ENCODE results near the gene HSPA12A. TPM values are rescaled to one million over a fixed set of nuclear protein-coding genes. Genes with fewer than 3 reads are reported as not detected.

HSPA12A gene
- total RNA-seq, 2 donors from 2014 or later, result 0.72 to 0.74 TPM

DNA sequence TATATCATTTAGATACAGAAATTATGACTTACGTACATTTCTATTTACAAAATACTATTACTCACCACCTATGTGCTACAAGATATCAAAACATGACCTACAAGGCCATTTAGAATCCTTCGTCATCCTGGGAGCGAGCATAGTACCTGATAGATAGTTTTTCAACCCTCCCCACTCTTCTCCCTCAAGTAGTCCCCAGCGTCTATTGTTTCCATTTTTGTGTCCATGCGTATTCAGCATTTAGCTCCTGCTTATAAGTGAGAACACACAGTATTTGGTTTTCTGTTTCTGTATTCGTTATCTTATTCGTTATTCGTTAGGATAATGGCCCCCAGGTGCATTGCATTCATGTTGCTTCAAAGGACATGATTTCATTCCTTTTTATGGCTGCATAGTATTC, 93.5 kb downstream of the HSPA12A start:
- ATAC-seq (replicated peaks in 1 of 2) (no peak), DNase-seq (no peak)
- H3K4me3 Mint-ChIP-seq, result no peak overlapping the region
- H3K27ac Mint-ChIP-seq, result no peak overlapping the region
- H3K27me3 Mint-ChIP-seq (ENCODE audit: low read depth), result peaks cover 31% of the 10 kb centered on the region
- H3K4me1 Mint-ChIP-seq (ENCODE audit: low read depth), result no peaks in the 10 kb centered on the region
- H3K9me3 Mint-ChIP-seq, result peaks cover 4 to 5% of the 10 kb centered on the region in 2 donors
- H3K36me3 Mint-ChIP-seq (ENCODE audit: insufficient read depth in 2 of 2), result peaks cover 0 to 2% of the 10 kb centered on the region in 2 donors

- no peak for ATAC-seq (replicated peaks in 1 of 2)
- Mint-ChIP-seq H3K9me3 (peaks cover 1 to 9% of the 10 kb centered on the region in 2 donors), H3K36me3 (ENCODE audit: insufficient read depth in 2 of 2) (no peaks in the 10 kb centered on the region), H3K27me3 (ENCODE audit: low read depth) (peaks cover 32% of the 10 kb centered on the region), H3K4me3 (no peak overlapping the region), H3K27ac (no peak overlapping the region), H3K4me1 (ENCODE audit: low read depth) (no peaks in the 10 kb centered on the region)
- DNase-seq, result no peak
Observed at GRCh38 chr10:116646502-116646901, 95.9 kb downstream of the HSPA12A start.

DNA sequence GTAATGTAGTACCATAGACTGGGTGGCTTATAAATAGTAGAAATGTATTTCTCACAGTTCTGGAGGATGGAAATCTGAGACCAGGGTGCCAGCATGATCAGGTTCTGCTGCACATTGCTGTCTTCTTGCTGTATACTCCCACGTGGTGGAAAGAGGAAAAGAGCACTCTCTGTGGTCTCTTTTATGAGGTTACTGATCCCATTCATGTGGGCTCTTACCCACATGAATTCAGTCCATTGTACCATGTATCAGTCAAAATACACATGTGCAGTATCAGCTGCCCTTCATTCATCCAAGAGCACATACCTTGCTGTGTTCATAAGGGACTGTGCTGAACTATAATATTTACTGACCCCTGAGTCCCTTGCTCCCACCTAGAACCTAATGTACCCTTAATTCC, 104.5 kb downstream of the HSPA12A start:
- peaks cover 0 to 3% of the 10 kb centered on the region in 2 donors for H3K36me3 Mint-ChIP-seq (ENCODE audit: insufficient read depth in 2 of 2)

DNA sequence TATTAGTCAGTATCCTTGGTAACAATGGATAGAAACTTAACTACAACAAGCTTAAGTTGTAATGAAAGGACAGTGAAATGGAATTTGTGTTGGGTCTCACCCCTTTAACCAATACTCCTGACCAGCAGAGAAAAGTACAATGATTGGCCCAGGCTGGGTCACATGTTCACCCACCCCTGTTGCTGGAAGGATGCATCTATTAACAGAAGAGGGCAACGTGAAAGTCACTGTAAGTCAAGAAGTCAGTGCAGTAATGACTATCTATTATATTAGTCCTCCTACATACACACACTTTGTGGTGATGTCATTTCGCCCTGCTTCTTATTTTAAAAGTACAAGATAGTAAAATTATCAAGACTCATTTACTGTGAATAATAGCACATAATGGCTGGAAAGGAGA, 105.4 kb downstream of the HSPA12A start:
- Mint-ChIP-seq H3K4me3 (no peak overlapping the region), H3K27me3 (ENCODE audit: low read depth) (peaks cover 30% of the 10 kb centered on the region), H3K27ac (no peak overlapping the region), H3K4me1 (ENCODE audit: low read depth) (no peaks in the 10 kb centered on the region), H3K9me3 (peaks cover 3 to 6% of the 10 kb centered on the region in 2 donors), H3K36me3 (ENCODE audit: insufficient read depth in 2 of 2) (peaks cover 0 to 3% of the 10 kb centered on the region in 2 donors)
- ATAC-seq (replicated peaks in 1 of 2) (no peak), DNase-seq (no peak)

More for the DNA sequence above, 104.5 kb downstream of the HSPA12A start:
- no peaks in the 10 kb centered on the region for H3K4me1 Mint-ChIP-seq (ENCODE audit: low read depth)
- H3K9me3 Mint-ChIP-seq, result peaks cover 6% of the 10 kb centered on the region in 2 donors
- H3K27me3 Mint-ChIP-seq (ENCODE audit: low read depth), result peaks cover 39% of the 10 kb centered on the region
- H3K4me3 Mint-ChIP-seq, result no peak overlapping the region
- peak in 1 of 2 donors; percentile 41 for ATAC-seq (replicated peaks in 1 of 2)
- no peak overlapping the region for H3K27ac Mint-ChIP-seq
- no peak for DNase-seq

DNA sequence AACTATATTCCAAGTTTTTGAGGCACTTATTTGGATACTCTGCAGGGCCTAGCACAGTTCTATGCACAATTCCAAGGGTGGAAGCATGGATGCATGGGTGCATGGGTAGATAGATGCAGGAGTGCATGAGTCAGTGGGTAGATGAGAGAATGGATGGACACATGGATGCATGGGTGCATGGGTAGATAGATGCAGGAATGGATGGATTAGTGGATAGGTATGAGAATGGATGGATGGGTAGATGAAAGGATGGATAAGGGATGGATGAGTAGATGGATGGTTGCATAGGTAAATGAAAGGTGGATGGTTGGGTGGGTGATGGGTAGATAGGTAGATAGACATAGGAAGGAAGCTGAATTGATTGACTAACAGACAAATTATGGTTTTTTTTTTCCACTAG, 106.0 kb downstream of the HSPA12A start:
- H3K36me3 Mint-ChIP-seq (ENCODE audit: insufficient read depth in 2 of 2), result peaks cover 0 to 3% of the 10 kb centered on the region in 2 donors
- peaks cover 27% of the 10 kb centered on the region for H3K27me3 Mint-ChIP-seq (ENCODE audit: low read depth)
- peaks cover 3 to 6% of the 10 kb centered on the region in 2 donors for H3K9me3 Mint-ChIP-seq
- no peak for ATAC-seq (replicated peaks in 1 of 2)
- H3K27ac Mint-ChIP-seq, result no peak overlapping the region
- no peaks in the 10 kb centered on the region for H3K4me1 Mint-ChIP-seq (ENCODE audit: low read depth)
- H3K4me3 Mint-ChIP-seq, result no peak overlapping the region
- no peak for DNase-seq

- no peaks in the 10 kb centered on the region for H3K4me1 Mint-ChIP-seq (ENCODE audit: low read depth)
- no peak overlapping the region for H3K27ac Mint-ChIP-seq
- peaks cover 23% of the 10 kb centered on the region for H3K27me3 Mint-ChIP-seq (ENCODE audit: low read depth)
- DNase-seq (no peak), ATAC-seq (replicated peaks in 1 of 2) (no peak)
- H3K4me3 Mint-ChIP-seq, result no peak overlapping the region
- no peaks in the 10 kb centered on the region for H3K9me3 Mint-ChIP-seq
- H3K36me3 Mint-ChIP-seq (ENCODE audit: insufficient read depth in 2 of 2), result no peaks in the 10 kb centered on the region
Observed at GRCh38 chr10:116634126-116634975, 108.0 kb downstream of the HSPA12A start.

- Mint-ChIP-seq H3K4me3 (no peak overlapping the region), H3K9me3 (no peaks in the 10 kb centered on the region), H3K36me3 (ENCODE audit: insufficient read depth in 2 of 2) (no peaks in the 10 kb centered on the region), H3K27me3 (ENCODE audit: low read depth) (peaks cover 29% of the 10 kb centered on the region), H3K4me1 (ENCODE audit: low read depth) (no peaks in the 10 kb centered on the region), H3K27ac (no peak overlapping the region)
- DNase-seq (no peak), ATAC-seq (replicated peaks in 1 of 2) (no peak)
Observed at GRCh38 chr10:116633216-116633600, 109.2 kb downstream of the HSPA12A start.

- no peak for DNase-seq
- H3K36me3 Mint-ChIP-seq (ENCODE audit: insufficient read depth in 2 of 2), result no peaks in the 10 kb centered on the region
- H3K27ac Mint-ChIP-seq, result no peak overlapping the region
- peaks cover 29% of the 10 kb centered on the region for H3K27me3 Mint-ChIP-seq (ENCODE audit: low read depth)
- H3K4me3 Mint-ChIP-seq, result no peak overlapping the region
- H3K4me1 Mint-ChIP-seq (ENCODE audit: low read depth), result no peaks in the 10 kb centered on the region
- no peaks in the 10 kb centered on the region for H3K9me3 Mint-ChIP-seq
- ATAC-seq (replicated peaks in 1 of 2), result no peak
Observed at GRCh38 chr10:116632596-116633215, 109.7 kb downstream of the HSPA12A start.

DNA sequence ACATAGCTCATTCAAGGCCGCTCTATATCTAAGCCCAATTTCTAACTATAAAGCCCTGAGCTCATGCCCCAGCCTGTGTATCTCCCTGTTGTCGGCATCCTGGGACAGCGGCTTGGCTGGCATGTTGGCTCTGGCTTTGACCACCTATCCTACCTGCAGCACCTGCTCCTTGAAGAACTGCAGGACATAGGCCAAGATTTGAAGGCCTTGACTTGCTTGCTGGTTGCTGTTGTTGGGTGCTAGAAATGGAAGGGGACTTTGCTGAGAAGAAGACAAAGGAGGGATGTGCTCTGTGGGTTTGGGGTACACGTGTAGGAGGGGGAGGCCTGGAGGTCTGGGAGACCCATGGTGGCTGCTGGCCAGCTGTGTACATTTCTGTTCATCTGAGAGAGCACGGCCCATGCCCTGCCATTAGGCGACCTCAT, 110.5 kb downstream of the HSPA12A start:
- Mint-ChIP-seq H3K27ac (no peak overlapping the region), H3K36me3 (ENCODE audit: insufficient read depth in 2 of 2) (no peaks in the 10 kb centered on the region), H3K4me3 (no peak overlapping the region), H3K27me3 (ENCODE audit: low read depth) (peaks cover 29% of the 10 kb centered on the region), H3K9me3 (no peaks in the 10 kb centered on the region), H3K4me1 (ENCODE audit: low read depth) (no peaks in the 10 kb centered on the region)
- ATAC-seq (replicated peaks in 1 of 2), result no peak
- DNase-seq, result no peak

GRCh38 chr10:116630020-116630419, 112.3 kb downstream of the HSPA12A start:
- Mint-ChIP-seq H3K9me3 (no peaks in the 10 kb centered on the region), H3K4me1 (ENCODE audit: low read depth) (no peaks in the 10 kb centered on the region), H3K27me3 (ENCODE audit: low read depth) (peaks cover 35% of the 10 kb centered on the region), H3K4me3 (no peak overlapping the region), H3K36me3 (ENCODE audit: insufficient read depth in 2 of 2) (no peaks in the 10 kb centered on the region), H3K27ac (no peak overlapping the region)
- ATAC-seq (replicated peaks in 1 of 2) (no peak), DNase-seq (no peak)

- Mint-ChIP-seq H3K9me3 (no peaks in the 10 kb centered on the region), H3K27ac (no peak overlapping the region), H3K36me3 (ENCODE audit: insufficient read depth in 2 of 2) (no peaks in the 10 kb centered on the region), H3K4me1 (ENCODE audit: low read depth) (no peaks in the 10 kb centered on the region), H3K27me3 (ENCODE audit: low read depth) (peaks cover 39% of the 10 kb centered on the region), H3K4me3 (no peak overlapping the region)
- DNase-seq (no peak), ATAC-seq (replicated peaks in 1 of 2) (no peak)
Observed at GRCh38 chr10:116629340-116629739, 113.0 kb downstream of the HSPA12A start.

DNA sequence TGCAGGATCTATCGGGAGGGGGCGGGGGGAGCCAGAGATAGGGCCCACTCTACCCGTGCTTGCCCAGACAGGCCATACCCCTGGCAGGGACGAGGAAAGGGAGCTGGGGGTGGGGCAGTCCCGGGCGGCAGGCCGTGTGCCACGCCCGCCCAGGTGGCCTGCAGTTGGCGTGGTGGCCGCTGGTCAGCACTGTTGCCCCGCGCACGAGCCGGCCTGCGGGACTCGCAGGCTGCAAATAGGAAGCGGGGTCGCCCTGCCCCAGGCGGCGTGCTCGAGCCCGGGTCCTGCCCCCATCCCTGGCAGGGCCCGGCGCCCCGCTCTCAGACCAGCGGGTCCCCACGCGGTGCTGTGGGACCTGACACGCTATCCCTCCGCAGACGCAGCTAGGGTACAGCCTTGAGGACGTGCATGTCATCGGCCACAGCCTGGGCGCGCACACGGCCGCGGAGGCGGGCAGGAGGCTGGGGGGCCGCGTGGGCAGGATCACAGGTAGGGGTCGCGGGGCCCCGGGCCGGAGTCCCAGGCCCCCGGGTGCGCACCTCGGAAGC, 114.9 kb downstream of the HSPA12A start:
- H3K27me3 Mint-ChIP-seq (ENCODE audit: low read depth), result peaks cover 42% of the 10 kb centered on the region
- no peak overlapping the region for H3K4me3 Mint-ChIP-seq
- DNase-seq (no peak), ATAC-seq (replicated peaks in 1 of 2) (no peak)
- no peaks in the 10 kb centered on the region for H3K4me1 Mint-ChIP-seq (ENCODE audit: low read depth)
- no peak overlapping the region for H3K27ac Mint-ChIP-seq
- H3K36me3 Mint-ChIP-seq (ENCODE audit: insufficient read depth in 2 of 2), result no peaks in the 10 kb centered on the region
- no peaks in the 10 kb centered on the region for H3K9me3 Mint-ChIP-seq

DNA sequence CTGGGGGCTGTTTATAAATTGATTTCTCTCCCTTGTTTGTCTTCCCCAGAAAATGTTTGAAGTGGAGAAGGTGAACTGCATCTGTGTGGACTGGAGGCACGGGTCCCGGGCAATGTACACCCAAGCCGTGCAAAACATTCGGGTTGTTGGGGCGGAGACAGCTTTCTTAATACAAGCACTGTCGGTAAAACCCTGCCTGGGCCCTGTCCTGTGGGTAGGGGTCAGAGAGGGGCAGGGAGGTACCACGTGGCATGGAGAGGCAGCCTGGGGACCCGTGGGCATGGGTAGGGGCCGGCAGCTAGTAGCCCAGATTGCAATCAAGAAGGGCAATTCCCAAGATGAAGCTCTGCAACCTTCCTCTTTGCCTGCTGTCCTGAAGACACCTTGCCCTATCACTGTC, 115.6 kb downstream of the HSPA12A start:
- no peak for ATAC-seq (replicated peaks in 1 of 2)
- no peak overlapping the region for H3K27ac Mint-ChIP-seq

More for the DNA sequence above, 115.6 kb downstream of the HSPA12A start:
- peaks cover 48% of the 10 kb centered on the region for H3K27me3 Mint-ChIP-seq (ENCODE audit: low read depth)
- no peak overlapping the region for H3K4me3 Mint-ChIP-seq
- no peaks in the 10 kb centered on the region for H3K4me1 Mint-ChIP-seq (ENCODE audit: low read depth)
- H3K9me3 Mint-ChIP-seq, result no peaks in the 10 kb centered on the region
- H3K36me3 Mint-ChIP-seq (ENCODE audit: insufficient read depth in 2 of 2), result no peaks in the 10 kb centered on the region
- no peak for DNase-seq

All from activated T-cell treated with anti-CD3 and anti-CD28 coated beads, Interleukin-2, amount 50 U/mL, for 72 hours (primary cell).